Activated CD4-positive, CD25-positive, alpha-beta regulatory T cell (primary cell): Measurements from ENCODE around the gene TRIM9.
"Not testable (repeated sequence)": the region's sequence is repeated elsewhere in the genome, so short reads cannot be mapped to it uniquely, and the experiment has no call there.

ENCODE experiments used
- DNase-seq, 4 experiments: peaks; one replicate each; lab custom pipeline; 2025; lab: John Stamatoyannopoulos, UW

Gene TRIM9

DNA sequence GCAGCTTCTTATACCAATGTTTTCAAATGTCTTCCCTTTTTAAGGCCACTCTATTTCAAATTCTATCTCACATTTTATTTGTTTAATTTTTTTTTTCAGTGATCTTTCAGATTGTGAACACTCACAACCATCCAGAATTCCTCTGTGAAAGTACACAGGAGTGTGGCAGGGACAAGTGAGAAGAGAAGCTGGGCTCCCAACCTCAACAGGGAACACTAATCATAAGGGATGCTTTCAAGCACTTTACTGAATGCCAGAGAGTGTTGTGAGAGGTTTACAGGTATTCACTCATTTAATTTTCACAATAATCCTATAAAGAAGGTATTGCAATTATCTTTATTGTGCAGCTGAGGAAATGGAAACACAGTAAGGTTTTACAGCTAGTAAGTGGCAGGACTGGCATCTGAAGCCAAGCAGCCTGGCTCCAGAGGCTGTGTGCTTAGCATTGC lies 90.5 kb downstream of the TRIM9 start:
- DNase-seq: no peak

DNA sequence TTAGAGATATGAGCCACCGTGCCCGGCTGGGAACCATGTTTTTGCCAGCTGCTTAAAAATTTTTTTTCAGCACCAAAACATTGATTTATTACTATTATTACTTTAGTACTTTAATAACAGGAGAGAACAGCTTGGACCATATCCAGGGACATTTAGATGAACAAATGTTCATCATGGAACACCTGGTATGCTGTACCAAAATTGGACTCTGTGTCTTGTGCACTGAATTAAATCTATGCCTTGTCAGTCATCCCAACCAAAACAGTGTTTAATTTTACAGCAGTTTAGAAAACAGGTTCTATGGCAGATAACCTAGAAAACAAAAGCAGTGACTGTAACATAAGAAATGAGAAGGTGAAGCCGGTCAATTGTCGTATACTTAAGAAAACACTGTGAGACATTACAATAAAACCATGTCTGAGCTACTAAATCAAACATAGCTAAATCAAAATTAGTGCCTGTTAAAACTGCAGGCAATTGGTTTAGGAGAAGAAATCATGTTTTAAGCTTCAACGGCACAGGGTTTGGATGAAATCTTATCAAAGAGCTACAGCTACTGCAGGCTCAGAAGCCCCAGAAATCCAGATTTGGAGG lies 92.4 kb downstream of the TRIM9 start:
- DNase-seq: no peak

DNA sequence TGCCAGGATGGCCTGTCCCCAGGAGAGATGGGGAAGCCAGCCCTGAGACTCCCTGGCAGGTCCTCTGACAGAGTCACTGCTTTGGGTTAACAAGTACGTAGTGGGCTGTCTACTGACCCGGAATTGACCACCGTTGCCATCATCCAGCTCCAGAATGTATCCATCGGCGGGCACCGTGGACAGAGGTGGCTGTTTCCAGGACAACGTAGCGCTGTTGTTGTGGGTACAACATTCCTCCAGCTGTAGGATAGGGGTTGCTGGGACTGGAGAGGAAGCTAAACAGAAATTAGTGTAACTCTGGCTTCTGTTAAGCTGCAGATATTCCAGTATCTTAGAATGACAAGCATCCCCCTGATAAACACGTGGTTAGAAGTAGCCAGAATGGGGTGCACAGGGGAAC lies 94.3 kb downstream of the TRIM9 start:
- DNase-seq: no peak

DNA sequence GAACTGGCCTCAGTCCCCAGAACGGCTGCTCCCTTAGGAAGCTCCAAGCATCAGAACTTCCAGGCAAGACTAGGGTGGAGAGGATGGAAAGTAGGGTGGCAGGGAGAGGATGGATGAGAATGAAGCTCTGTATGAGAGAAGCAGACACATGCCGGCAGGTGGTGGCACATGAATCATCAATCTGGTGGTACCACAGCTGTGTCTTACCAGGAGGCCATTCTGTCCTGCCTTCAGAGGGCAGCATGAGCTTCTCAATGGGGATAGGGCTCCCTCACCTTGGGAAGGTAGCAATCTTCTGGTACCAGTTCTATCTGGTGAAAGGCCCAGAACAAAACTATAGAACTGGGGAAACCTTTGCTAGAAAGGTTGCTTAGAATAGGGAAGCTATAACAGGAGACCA lies 95.2 kb downstream of the TRIM9 start:
- DNase-seq: no peak

DNA sequence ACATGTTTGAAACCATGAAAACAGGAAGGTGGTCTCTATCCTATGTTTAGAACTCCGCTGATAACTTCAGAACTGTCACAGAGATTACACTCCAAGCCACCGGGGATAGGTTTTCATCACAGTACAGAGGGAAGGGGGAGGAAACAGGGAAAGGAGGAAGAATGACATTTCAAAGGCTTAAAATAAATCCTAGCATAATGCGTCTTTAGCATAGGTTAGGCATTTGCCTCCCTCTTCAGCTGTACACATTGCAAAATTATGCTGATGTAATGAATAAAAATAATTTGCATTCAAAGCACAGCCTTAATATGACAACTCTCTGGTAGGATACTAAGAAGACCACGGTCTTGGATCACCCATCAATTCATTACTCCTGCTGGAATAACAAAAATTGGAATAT lies 96.3 kb downstream of the TRIM9 start:
- DNase-seq: no peak

DNA sequence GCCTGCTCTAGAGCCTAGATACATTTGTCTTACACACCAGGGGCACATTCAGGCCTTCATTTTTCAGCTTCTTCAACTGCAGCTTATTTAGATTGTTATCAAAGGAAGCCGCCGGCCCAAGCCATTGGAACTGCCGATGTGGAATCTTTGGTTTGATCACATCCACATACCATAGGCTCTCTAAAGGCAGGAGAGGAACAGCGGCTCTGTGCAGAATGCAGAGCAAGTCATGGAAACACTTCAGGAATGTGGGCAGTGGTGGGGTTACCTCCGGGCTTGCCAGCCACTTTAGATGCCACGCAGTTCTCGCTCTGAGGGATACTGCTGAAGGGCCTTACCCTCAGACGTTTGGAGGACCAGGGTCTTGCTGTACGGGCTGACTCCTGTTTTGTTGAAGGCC lies 97.2 kb downstream of the TRIM9 start:
- DNase-seq: no peak

DNA sequence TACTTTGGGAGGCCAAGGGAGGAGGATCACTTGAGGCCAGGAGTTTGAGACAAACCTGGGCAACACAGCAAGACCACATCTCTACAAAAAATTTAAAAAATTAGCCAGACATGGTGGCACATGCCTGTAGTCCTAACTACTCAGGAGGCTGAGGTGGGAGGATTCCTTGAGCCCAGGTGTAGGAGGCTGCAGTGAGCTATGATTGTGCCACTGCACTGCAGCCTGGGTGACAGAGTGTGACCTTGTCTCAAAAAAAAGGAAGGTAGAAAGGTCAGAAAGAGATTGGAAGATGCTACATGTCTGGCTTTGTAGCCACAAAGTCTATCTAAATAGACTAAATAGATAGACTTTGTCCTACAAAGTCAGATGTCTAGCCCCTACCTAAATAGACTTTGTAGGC lies 100.7 kb downstream of the TRIM9 start:
- not testable (repeated sequence) for DNase-seq

DNA sequence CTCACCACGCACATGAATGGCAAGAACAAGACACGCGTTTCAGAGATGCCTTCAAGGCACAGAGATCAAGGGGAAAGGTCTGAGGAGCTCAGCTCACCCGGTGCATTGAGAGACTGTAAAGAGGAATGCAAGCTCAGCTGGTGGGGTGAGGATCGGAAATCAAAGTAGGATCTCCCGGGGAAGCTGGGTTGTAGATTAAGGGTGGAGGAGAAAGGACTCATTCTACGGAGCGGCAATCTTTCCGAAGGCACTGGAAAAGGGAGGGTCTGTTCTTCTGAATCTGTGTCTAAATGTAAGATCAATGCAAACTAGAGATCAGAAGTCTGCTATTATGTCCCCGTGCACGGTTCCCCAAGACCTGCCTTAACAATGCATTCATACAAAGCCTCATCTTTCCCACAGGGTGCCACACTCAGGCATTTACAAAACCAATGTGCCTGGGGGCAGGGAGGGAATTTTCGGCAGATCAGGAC lies 109.0 kb downstream of the TRIM9 start:
- DNase-seq: no peak

DNA sequence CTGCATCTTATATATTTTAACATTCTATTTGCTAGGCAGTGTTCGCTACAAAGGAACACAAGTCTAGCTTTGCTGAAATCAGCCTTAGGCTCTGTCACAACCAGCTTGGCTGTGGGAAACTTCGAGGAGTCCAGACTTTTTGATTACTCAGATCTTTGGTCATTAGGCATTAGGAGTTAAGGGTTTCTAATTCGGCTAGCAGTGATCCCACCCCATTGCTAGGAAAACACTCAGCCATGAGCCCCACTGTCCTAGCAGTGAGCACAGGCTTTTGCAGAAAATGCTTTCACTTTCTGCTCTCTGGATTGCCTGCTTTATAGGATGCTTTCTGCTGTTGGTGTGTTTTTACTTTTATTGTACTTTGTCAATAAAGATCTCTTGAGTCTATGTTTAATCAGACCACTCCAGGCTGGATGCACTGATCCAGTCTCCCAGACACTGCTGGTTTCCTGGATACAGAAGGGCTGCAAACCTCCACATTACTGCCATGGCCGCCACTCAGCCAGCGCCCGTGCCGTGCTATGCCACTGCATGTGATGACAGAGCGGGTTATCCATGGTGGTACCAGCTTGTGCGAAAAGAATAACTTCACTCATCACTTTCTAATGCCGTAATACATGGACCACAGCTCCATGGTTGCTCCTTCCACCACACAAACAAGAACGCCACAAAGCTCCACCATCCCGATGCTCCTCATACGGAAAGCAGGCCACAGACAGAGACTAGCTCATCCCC lies 109.6 kb downstream of the TRIM9 start:
- no peak for DNase-seq

DNA sequence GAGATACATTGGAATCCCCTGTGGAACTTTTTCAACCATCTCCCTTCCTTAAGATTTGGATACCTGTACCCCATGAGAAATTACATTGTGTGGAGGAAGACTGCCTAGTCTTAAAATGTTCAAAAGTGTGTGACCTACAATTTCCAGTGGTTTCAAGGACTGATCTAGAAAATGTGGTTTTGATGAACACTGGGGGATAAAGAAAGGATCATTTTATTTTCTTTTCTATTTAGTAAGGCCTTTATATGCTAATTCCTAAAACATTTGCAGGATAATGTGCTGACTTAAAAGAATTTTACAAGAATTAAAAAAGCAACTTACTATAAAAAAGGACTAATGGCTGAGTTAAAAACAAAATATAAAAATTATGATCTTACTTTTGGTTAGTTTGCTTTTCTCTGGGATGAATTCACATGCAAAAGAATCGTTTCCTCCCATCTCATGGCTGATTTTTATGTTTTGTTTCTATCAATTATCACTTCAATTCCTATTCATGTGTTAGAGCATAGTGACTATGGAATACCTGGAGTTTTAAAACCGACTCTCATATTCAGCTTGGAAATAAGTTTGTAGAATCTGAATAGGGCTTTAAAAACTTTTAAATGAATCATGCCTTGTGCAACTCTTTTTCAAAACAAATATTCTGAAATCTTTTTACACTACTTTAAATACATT lies 110.7 kb downstream of the TRIM9 start:
- DNase-seq: no peak

DNA sequence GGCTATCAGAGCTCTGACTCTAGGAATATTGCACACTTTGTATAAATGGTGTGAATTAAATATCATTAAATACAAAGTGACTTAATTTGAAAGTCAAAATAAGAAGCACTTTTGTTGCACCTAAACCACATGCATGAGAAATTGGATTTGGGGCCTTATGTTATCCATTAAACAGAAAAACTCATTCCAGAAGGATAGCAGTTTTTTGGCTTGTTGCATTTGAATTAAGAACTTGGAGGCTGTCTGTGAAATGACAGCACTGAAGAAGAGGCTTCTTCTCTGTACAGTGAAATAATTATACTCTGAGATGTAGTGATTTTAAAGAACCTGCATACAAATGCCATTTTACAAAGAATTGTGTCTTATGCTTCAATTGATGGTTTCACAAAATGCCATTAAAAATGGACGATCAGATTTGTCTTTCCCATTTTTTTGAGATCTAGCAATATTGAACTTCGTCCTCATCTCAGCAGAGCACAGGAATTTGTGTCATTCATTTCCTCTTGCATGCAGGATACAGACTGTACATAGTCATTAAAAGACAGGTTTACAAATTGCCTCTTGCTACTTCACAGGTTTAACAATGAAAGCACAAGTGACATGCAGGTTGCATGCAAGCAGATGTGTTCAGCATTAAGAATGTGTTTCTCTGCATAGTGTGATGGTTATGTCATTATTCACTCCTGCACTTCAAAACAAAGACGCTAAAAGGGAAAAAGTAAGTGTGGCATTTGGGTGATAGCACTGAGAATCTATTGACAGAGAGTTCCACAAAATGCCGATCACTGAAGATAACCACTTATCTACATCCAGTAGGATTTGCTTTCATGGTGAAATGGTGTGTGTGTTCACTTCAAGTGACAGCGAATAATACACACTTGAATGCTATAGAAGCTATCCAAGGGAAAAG lies 114.7 kb downstream of the TRIM9 start:
- DNase-seq: no peak

DNA sequence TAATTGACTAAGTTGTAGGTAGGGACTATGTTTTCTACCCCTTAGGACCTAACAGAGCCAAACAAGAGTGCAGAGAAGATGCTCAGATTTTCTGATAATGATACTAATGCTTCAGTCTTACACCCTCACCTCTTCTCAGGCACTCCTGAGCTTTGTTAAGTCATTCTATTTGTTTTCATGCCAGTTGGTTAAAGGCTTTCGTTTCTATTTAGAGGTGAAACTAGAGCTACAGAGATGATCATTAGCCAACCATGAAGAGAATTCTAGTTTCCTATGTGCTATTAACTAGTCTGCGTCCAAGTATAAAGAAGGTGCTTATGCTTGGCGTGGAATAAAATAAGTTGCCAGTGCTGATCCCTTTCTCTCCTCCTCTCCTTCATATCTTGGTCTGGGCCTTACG lies 116.0 kb downstream of the TRIM9 start:
- no peak for DNase-seq

DNA sequence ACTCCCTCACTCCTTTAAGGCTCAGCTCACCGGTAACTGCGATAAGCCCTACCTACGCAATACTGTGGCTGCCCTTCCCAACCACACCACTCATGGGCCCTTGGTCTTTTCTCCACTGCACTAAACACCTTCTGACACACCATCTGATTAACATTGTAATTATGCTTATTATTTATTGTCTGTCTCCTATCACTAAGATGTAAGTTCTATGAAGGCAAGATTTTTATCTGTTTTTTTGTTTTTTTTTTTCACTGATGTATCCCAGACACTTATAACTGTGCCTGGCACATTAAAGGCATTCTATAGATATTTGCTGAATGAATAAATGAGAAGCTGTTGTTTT lies 116.4 kb downstream of the TRIM9 start:
- DNase-seq: no peak

DNA sequence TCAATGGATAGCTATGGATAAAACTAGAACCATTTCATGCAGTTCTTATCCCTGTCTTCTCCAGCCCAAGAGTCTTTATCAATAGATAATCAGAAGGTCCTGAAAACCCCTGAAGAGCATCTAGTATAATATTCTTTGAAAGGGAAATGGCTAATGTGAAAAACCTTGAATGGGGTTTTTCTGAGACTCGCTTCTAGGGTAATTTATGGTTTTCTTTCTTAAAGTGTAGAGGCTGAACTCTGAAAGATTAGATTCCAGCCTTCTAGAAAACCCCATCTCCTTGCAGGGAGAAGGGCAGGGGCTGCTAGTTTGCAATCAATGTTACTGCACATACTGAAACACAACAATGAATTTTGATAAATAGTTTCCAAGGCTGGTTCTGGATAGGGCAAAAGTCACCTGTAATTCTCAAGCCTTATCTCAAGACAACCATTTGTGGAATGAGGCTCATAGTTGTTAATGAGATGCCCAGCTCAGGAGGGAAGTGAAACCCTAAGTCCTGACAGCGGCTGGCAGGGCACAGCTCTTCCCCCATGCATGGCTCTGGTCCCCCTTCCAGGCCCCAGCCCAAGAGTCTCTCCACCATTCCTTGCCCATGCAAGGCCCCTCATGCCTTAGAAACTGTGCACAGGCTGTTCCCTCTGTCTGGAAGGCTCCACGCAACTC lies 116.9 kb downstream of the TRIM9 start:
- no peak for DNase-seq

DNA sequence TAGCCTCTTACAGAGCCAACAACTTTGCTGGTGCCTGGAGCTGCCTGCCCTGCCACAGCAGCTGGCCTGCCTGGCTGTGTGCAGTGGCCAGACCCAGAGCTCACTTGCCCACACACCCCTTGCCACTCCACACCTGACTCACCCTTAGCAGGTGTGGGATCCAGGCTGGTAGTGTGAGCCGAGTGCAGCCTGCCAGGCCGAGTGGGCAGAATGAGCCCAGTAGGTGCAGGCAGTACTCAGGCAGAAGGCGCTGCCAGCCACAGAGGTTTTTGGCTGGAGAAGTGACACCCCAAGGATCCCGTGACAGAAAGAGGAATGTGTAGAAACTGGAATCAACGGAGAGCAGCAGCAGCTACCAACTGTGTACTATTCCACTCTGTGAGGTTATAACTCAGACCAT lies 120.8 kb downstream of the TRIM9 start:
- no peak for DNase-seq

DNA sequence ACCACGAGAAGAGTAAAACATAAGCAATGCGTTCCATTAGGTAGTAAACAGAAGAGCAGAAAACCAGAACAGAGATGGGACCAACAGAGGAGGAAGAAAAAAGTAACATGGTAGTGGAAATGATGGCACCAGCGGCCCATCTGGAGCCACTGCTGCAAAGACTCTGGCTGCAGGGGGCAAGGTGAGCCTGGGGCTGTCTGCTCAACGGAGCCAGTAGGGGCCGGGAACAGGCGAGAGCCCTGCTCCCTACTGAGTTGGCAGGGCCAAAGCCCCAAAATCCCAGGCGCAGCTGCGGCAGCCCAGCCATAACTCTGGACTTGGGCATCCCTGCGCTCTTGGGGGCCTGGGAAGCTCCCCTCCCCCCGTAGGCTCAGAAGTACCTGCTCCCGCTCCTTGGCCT lies 122.2 kb downstream of the TRIM9 start:
- no peak for DNase-seq

DNA sequence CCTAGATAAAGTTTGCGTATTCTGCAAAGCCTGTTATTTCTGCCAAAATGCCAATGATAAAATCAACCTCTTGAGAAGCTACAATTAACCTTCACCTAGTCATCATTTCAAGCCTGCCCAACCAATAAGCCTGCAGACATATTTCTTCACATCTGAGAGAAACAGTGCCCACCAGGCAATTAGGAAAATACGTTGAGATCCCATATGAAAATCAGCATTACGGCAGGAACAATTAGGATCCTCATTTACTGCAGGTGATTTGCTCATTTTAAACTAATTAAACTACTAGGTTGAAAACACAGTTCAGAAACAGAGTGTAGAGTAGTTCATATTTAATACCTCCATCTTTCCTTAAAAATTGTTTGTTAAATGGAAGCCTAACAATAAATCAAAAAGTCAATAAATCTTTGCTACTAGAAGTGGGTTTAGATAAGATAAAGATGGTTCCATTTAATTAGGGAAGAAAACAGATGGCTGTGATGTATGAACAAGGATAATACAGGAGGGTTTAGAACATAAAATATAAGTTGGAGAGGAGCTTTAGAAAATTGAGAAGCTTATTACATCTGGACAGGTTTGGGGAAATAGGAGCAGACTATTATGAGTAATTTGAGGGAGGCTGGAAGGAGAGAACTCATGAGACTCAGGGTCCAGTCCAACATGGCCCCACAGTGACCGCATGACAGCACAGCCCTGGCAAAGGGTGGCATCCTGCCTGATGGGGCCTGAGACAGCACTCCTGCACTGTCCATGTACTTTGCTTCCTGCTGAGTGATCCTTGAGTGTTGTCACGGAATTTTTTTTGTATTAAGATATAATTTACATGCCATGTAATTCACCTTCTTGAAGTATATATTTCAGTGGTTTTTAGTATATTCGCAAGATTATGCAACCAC lies 123.8 kb downstream of the TRIM9 start:
- no peak for DNase-seq

DNA sequence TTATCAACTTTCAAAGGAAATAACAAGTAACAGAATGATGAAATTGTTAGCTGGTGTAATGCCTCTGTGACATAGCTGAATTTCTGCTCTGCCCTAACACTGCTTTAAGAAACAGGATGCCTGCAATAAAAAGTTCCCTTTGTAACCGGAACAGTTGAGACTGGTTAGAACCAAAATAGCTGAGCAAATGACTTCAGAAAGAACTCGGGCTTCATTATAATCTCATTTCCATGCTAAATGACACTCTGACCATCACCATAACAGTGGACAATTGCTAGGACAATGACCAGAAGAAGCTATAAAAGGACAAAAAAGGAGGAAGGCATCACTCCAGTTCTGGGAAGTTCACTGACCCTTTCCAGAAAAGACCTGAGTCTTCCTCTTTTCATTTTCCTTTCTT lies 127.1 kb downstream of the TRIM9 start:
- no peak for DNase-seq

DNA sequence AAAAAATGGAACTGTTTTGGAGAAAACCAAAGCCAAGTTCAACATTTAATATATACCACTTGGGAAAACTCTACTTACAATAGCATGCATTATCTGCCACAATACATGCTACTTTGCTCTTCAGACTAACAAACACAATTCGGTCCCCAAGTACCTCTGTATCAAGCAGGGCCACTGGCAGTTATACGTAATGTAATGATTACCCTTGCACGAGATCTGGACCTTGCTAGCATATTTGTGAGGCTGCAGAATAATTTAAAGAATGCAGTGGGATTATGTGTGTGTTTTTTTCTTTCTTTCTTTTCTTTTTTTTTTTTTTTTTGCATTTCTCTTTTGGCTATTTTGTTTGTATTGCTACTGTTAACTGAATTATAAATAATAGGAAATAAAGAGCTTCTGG lies 127.8 kb downstream of the TRIM9 start:
- no peak for DNase-seq

DNA sequence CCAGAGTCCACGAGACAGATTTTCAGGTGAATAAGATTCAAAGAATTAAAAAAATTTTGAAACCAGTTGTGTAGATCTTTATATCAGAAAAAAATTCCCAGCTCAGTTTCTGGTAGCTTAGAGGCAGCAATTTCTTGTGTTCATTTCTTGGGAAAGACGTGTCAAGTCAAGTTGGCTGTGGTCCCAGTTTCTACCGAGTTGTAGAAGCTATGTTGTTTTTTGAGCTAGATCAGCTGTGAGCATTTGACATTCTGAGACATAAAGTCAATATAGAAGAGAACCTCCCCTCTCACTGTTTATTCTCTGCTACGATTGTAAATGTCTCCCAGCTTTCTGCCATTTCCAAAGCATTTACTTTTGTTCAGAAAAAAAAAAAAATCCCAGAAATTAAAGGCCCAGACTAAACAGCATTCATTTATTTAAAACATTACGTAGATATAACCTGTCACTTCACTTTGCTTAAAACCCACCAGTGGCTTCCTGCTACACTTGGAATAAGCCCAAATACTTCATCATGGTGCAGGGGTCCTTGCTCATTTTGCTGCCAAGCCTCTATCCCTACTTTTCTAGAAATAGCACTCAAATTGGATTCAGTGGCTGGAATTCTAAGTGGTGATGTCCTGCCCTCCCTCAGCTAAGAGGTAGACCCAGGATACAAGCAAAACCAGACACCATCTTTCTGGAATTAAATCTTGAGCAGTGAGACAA lies 130.1 kb downstream of the TRIM9 start:
- DNase-seq: no peak
